Transverse colon (tissue), 4 donors: Measurements from ENCODE around the gene ADCY2. TPM values are rescaled to one million over a fixed set of nuclear protein-coding genes. Genes with fewer than 3 reads are reported as not detected.

Experiments used
- DNase-seq: peaks from one replicate; pipeline ENCODE4 v3.0.0-alpha.2; 2019
- H3K27ac ChIP-seq, 4 donors: fragments of 200-600 bp; sonication (generic); 2 replicates each; pipeline ENCODE4 v1.5.1; 2016 to 2018; ENCODE audit warnings: inconsistent platforms in 4 of 4
- H3K27me3 ChIP-seq: fragments of 200-600 bp; sonication (generic); 2 replicates; pipeline ENCODE4 v1.5.1; 2017; ENCODE audit warnings: inconsistent platforms
- H3K36me3 ChIP-seq, 4 donors: fragments of 200-600 bp; sonication (generic); 2 replicates each; pipeline ENCODE4 v1.5.1; 2017 to 2019; ENCODE audit warnings: inconsistent platforms in 4 of 4
- H3K4me1 ChIP-seq, 4 donors: fragments of 200-600 bp; sonication (generic); 2 replicates each; pipeline ENCODE4 v1.5.1; 2017 to 2020; ENCODE audit warnings: inconsistent platforms in 4 of 4
- H3K4me3 ChIP-seq, 4 donors: fragments of 200-600 bp; sonication (generic); 1 replicate in 1 of 4; 2 replicates in 3 of 4; pipeline versions ENCODE4 v1.5.1 to v1.6.1; 2017 to 2019; ENCODE audit warnings: inconsistent platforms in 4 of 4
- H3K9me3 ChIP-seq, 2 donors: fragments of 200-600 bp; sonication (generic); 2 replicates each; pipeline ENCODE4 v1.5.1; 2017 to 2019; ENCODE audit warnings: inconsistent platforms in 2 of 2
- EP300 ChIP-seq: sonication (generic); formaldehyde crosslinking; IDR thresholded peaks from one replicate; pipeline ENCODE4 v1.6.1; 2017; ENCODE audit warnings: antibody characterized with exemption, low read depth
- POLR2A ChIP-seq: fragments of 450-650 bp; IDR thresholded peaks from one replicate; pipeline ENCODE4 v1.6.1; 2016; ENCODE audit warnings: antibody characterized with exemption, mild to moderate bottlenecking, moderate library complexity
- POLR2AphosphoS5 ChIP-seq, 3 donors: sonication (generic); formaldehyde crosslinking; IDR thresholded peaks; one replicate each; pipeline ENCODE4 v1.6.1; 2016; ENCODE audit warnings: antibody characterized with exemption in 3 of 3
- WGBS, 2 donors: methylation state at CpG; one replicate each; pipeline ENCODE4 v1.1.5; 2018; ENCODE audit warnings: low coverage in 1 of 2; 5-methylcytosine and 5-hydroxymethylcytosine counted together
- in situ Hi-C, 4 donors: fragments of 200-750 bp; cut with MboI; loops; one replicate each; pipeline versions ENCODE4 v1.15.0 to v1.15.1; 2017; ENCODE audit warnings: low sequenced_read_pairs in 3 of 4, low pct_ligation_motif_present in 1 of 4, low pct_unique_long_range_greater_than_20kb in 1 of 4
- intact Hi-C: fragments of 100-400 bp; cut with DNase I; formaldehyde crosslinking; loops from one replicate; pipeline ENCODE4 v1.15.1; 2023; ENCODE audit warnings: low total_unique reads
- total RNA-seq, 4 donors: library from RNA; depleted of rRNA; stranded (reverse); fragments of >200 nt; gene quantifications; one replicate each; pipeline ENCODE4 v1.1.0, GENCODE V29; 2016
- TF ChIP-seq, protein P1 (sequence below), 5 experiments: fragments of 200-600 bp in 3 of 5; fragments of 450-650 bp in 2 of 5; sonication (generic) in 3 of 5; IDR thresholded peaks; 1 replicate in 2 of 5; 2 replicates in 3 of 5; pipeline ENCODE4 v1.5.1; 2016 to 2017; ENCODE audit warnings: antibody characterized with exemption in 5 of 5, inconsistent platforms in 3 of 5, mild to moderate bottlenecking in 2 of 5, moderate library complexity in 1 of 5

ADCY2 gene
- total RNA-seq, 4 donors from 2014 or later: 1.4 to 4.5 (median 3.1) TPM

DNA sequence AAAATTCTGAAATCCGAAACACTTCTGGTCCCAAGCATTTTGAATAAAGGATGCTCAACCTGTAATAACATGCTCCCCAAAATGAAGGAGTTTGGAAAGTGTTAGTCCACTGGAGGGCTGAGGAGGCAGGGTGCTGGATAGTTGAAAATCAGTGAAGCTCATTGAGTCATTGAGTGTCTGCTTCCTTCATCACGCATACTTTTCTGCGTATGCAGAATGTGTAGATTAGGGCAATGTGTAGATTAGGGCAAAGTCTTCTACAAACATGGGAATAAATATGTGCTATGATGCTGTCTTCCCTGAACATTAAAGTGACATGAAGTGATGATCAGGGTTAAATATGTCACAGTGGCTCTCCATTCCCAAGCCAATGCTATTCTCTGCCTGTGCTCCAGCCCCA lies 261.2 kb downstream of the ADCY2 start:
- Histone ChIP-seq H3K4me1 (no peaks in the 10 kb centered on the region), H3K27me3 (no peaks in the 10 kb centered on the region), H3K9me3 (no peaks in the 10 kb centered on the region), H3K4me3 (no peak overlapping the region), H3K27ac (no peak overlapping the region), H3K36me3 (no peaks in the 10 kb centered on the region)
- no peak for DNase-seq
- intact Hi-C loops: no loop called here
- TF ChIP-seq POLR2AphosphoS5 (IDR thresholded peaks at IDR 0.05) (no peak), POLR2A (no peak), EP300 (no peak)
- TF ChIP-seq, protein P1, sequence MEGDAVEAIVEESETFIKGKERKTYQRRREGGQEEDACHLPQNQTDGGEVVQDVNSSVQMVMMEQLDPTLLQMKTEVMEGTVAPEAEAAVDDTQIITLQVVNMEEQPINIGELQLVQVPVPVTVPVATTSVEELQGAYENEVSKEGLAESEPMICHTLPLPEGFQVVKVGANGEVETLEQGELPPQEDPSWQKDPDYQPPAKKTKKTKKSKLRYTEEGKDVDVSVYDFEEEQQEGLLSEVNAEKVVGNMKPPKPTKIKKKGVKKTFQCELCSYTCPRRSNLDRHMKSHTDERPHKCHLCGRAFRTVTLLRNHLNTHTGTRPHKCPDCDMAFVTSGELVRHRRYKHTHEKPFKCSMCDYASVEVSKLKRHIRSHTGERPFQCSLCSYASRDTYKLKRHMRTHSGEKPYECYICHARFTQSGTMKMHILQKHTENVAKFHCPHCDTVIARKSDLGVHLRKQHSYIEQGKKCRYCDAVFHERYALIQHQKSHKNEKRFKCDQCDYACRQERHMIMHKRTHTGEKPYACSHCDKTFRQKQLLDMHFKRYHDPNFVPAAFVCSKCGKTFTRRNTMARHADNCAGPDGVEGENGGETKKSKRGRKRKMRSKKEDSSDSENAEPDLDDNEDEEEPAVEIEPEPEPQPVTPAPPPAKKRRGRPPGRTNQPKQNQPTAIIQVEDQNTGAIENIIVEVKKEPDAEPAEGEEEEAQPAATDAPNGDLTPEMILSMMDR (IDR thresholded peaks at IDR 0.05): no peak
- WGBS, 2 donors: 87 to 96% methylated on average over 3 of the region's 3 CpGs
- in situ Hi-C loops: no loop called here

DNA sequence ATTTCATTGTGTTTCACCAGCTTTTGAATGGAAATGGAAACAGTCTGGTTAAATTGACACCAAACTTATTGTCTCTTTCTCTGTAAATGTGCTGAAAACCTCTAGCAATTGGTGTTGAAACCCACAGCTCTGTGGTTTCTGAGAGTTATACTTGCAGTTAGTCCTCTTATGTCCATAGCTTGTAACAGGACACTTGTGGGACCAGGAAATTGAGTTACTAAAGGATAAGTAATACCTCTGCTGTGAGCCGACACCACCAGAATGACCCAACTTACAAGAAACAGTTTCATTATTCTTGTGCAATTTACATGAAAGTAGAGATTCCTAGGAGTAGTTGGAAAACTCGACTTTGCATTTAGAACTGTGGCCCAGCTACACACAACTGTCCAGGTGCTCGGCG lies 263.5 kb downstream of the ADCY2 start:
- no peaks in the 10 kb centered on the region for H3K27me3 ChIP-seq
- H3K27ac ChIP-seq: no peak overlapping the region
- intact Hi-C loops (no loop called here), in situ Hi-C loops (no loop called here)
- TF ChIP-seq POLR2AphosphoS5 (IDR thresholded peaks at IDR 0.05) (no peak), POLR2A (no peak), EP300 (no peak)
- TF ChIP-seq, protein P1 (IDR thresholded peaks at IDR 0.05): no peak
- no peaks in the 10 kb centered on the region for H3K36me3 ChIP-seq
- no peak overlapping the region for H3K4me3 ChIP-seq
- no peaks in the 10 kb centered on the region for H3K9me3 ChIP-seq
- H3K4me1 ChIP-seq: no peaks in the 10 kb centered on the region
- WGBS, 2 donors: 58 to 91% methylated on average over 3 to 4 of the region's 4 CpGs
- no peak for DNase-seq

DNA sequence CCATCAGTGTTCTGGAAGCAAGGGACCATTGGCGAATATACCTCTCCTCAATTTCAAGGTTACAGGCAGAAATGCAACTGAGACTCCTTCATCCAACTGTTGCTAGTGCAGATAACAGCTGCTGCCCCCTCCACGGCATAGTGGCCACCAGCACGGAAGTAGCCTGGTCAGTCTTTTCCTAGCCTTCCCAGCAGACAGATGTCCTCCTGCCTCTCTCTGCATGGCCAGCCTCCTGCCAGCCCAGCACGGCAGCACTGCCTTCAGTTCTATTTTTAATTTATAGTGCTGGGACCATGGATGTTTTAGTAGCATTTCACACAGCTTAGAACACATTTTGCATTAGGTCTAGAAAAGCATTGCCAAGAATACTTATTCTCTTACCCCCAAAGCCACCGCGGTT lies 266.4 kb downstream of the ADCY2 start:
- no peak for TF ChIP-seq POLR2A
- TF ChIP-seq, protein P1 (IDR thresholded peaks at IDR 0.05): no peak
- no peak for TF ChIP-seq EP300
- TF ChIP-seq POLR2AphosphoS5 (IDR thresholded peaks at IDR 0.05): no peak
- Histone ChIP-seq H3K27ac (no peak overlapping the region), H3K4me1 (no peaks in the 10 kb centered on the region), H3K27me3 (no peaks in the 10 kb centered on the region), H3K36me3 (no peaks in the 10 kb centered on the region), H3K9me3 (no peaks in the 10 kb centered on the region), H3K4me3 (no peak overlapping the region)
- intact Hi-C loops (no loop called here), in situ Hi-C loops (no loop called here)
- 85 to 92% methylated on average over 3 to 6 of the region's 6 CpGs for WGBS, 2 donors
- DNase-seq: no peak

DNA sequence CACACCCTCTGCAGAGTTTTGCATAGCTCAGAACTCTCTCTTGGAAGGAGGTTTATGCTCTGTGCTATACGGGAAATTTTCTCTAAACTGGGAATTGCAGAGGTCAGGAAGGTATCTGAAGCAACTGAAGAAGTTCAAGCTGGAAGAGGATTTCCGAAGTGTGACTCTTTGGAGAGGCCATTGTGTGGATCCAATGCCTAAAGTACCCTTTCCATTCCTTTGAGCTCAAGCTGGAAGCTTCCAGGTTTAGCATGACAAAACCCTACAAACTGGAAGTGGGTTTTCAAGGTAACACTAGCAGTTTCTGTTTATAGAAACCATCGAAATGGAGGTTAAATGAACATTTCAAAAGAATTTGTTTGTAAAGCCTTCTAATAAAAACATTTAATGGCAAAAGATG lies 267.9 kb downstream of the ADCY2 start:
- intact Hi-C loops (no loop called here), in situ Hi-C loops (no loop called here)
- H3K9me3 ChIP-seq: no peaks in the 10 kb centered on the region
- H3K27me3 ChIP-seq: no peaks in the 10 kb centered on the region
- H3K36me3 ChIP-seq: no peaks in the 10 kb centered on the region
- no peak for DNase-seq
- TF ChIP-seq POLR2AphosphoS5 (IDR thresholded peaks at IDR 0.05): no peak
- no peak for TF ChIP-seq EP300
- TF ChIP-seq POLR2A: no peak
- no peaks in the 10 kb centered on the region for H3K4me1 ChIP-seq
- H3K4me3 ChIP-seq: no peak overlapping the region
- WGBS, 2 donors: 68 to 73% methylated on average over 2 to 3 of the region's 3 CpGs
- H3K27ac ChIP-seq: no peak overlapping the region

DNA sequence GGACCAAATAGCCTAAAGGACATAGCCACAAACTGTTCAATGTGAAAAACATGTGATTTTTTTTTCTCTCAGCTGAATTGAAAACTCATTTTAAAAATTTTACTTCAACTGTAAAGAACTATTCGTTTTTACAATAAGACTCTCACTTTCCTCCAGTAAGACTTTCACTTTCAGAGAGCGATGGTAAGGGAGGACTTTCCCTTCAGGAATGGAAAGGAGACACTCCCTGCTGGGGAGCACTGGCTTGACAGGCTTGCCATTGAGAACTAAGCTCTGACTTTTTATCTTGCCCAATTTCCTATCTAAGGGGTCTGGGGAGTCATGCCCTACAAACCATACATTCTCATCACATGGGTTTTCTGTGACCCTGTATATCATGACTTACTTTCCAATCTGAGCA lies 268.3 kb downstream of the ADCY2 start:
- Histone ChIP-seq H3K4me3 (no peak overlapping the region), H3K4me1 (no peaks in the 10 kb centered on the region), H3K27me3 (no peaks in the 10 kb centered on the region), H3K9me3 (no peaks in the 10 kb centered on the region), H3K36me3 (no peaks in the 10 kb centered on the region), H3K27ac (no peak overlapping the region)
- WGBS, 2 donors: 57 to 65% methylated on average over 2 of the region's 2 CpGs
- no peak for DNase-seq
- in situ Hi-C loops: no loop called here
- TF ChIP-seq POLR2AphosphoS5 (IDR thresholded peaks at IDR 0.05) (no peak), POLR2A (no peak), EP300 (no peak)
- TF ChIP-seq, protein P1 (IDR thresholded peaks at IDR 0.05): no peak
- intact Hi-C loops: no loop called here
